GM12878 (cell line): Measurements from ENCODE around the gene CDC42EP1. TPM values are rescaled to one million over a fixed set of nuclear protein-coding genes. Genes with fewer than 3 reads are reported as not detected.

Experiments used
- ATAC-seq: fragments of 200-7000 bp; cut with Tn5 transposase; 3 replicates; pipeline ENCODE4 v1.9.1; 2020; ENCODE audit warnings: mild to moderate bottlenecking, moderate library complexity
- BruUV-seq: library from RNA; stranded (reverse); fragments of 400-500 nt; replicated peaks from 2 replicates; lab custom pipeline; 2021; lab: Mats Ljungman, UMichigan
- CTCF ChIA-PET: fragments of 300-600 bp; sonication (Branson Sonifier 250); formaldehyde crosslinking; extraction: SDS; loops from one replicate; lab custom pipeline; 2021; ENCODE audit warnings: inconsistent platforms; lab: Yijun Ruan, JAX
- POLR2A ChIA-PET: fragments of 350-600 bp; formaldehyde crosslinking; extraction: SDS; loops from one replicate; lab custom pipeline; 2021; ENCODE audit warnings: inconsistent platforms; lab: Charles Lee
- RAD21 ChIA-PET: fragments of 300-600 bp; sonication (Branson Sonifier 250); formaldehyde crosslinking; loops from one replicate; lab custom pipeline; 2023; ENCODE audit warnings: antibody characterized with exemption; ENCODE audit not compliant: unreplicated experiment; lab: Charles Lee
- SMC1A ChIA-PET: fragments of 300-600 bp; sonication (Branson Sonifier 250); formaldehyde crosslinking; loops from one replicate; lab custom pipeline; 2023; ENCODE audit not compliant: unreplicated experiment, uncharacterized antibody; lab: Charles Lee
- DNase-seq: peaks from one replicate; pipeline ENCODE4 v3.0.0-alpha.2; 2011; ENCODE audit warnings: low read depth, low spot score
- FAIRE-seq: peaks from 3 replicates; lab custom pipeline; 2011; peaks lifted over from hg19 to GRCh38; lab: Jason Lieb, UNC
- H2AFZ ChIP-seq: 2 replicates; pipeline ENCODE4 v1.6.0; 2011; ENCODE audit warnings: low read depth, low read length, control low read depth; ENCODE audit not compliant: control insufficient read depth
- H3K27ac ChIP-seq: 2 replicates; pipeline ENCODE4 v1.5.1; 2011; ENCODE audit warnings: control low read depth; ENCODE audit not compliant: control insufficient read depth, insufficient read depth
- H3K27me3 ChIP-seq, 2 experiments: replicated peaks in 1 of 2; 2 replicates each; pipeline versions ENCODE4 v1.6.0 to v1.6.1; 2011; ENCODE audit warnings: low read length in 1 of 2; ENCODE audit not compliant: control insufficient read depth in 2 of 2, insufficient read depth in 2 of 2
- H3K36me3 ChIP-seq, 2 experiments: 2 replicates each; pipeline ENCODE4 v1.5.1; 2011; ENCODE audit warnings: low read length in 1 of 2; ENCODE audit not compliant: control insufficient read depth in 2 of 2, insufficient read depth in 2 of 2
- H3K4me1 ChIP-seq: 2 replicates; pipeline ENCODE4 v1.6.1; 2011; ENCODE audit warnings: mild to moderate bottlenecking, low read length, moderate library complexity, mixed read lengths; ENCODE audit not compliant: control insufficient read depth, insufficient read depth
- H3K4me2 ChIP-seq: 2 replicates; pipeline ENCODE4 v1.6.0; 2011; ENCODE audit warnings: control low read depth; ENCODE audit not compliant: control insufficient read depth, insufficient read depth
- H3K4me3 ChIP-seq: fragments of 200-600 bp; sonication (generic); 2 replicates; pipeline ENCODE4 v1.5.1; 2016
- H3K79me2 ChIP-seq: 2 replicates; pipeline ENCODE4 v1.6.0; 2011; ENCODE audit warnings: low read length; ENCODE audit not compliant: control insufficient read depth, insufficient read depth
- H3K9ac ChIP-seq: 2 replicates; pipeline ENCODE4 v1.8.0; 2011; ENCODE audit warnings: low read length, control low read depth, mixed read lengths; ENCODE audit not compliant: control insufficient read depth, insufficient read depth
- H3K9me3 ChIP-seq: replicated peaks from 3 replicates; pipeline ENCODE4 v1.5.1; 2011; ENCODE audit warnings: mild to moderate bottlenecking, low read length; ENCODE audit not compliant: control insufficient read depth, insufficient read depth
- H4K20me1 ChIP-seq: 2 replicates; pipeline ENCODE4 v1.6.0; 2011; ENCODE audit not compliant: control insufficient read depth, insufficient read depth
- BMI1 ChIP-seq: fragments of 450-650 bp; IDR thresholded peaks from 2 replicates; pipeline ENCODE4 v1.6.1; 2016; ENCODE audit warnings: mild to moderate bottlenecking, moderate library complexity, borderline replicate concordance
- CHD2 ChIP-seq: IDR thresholded peaks from 2 replicates; pipeline ENCODE4 v1.6.1; 2011; ENCODE audit warnings: low read depth, low read length, improper control_type of control experiment, borderline replicate concordance
- RFX5 ChIP-seq: IDR thresholded peaks from 2 replicates; pipeline ENCODE4 v1.6.1; 2011; ENCODE audit warnings: low read depth, low read length, improper control_type of control experiment
- SIN3A ChIP-seq: IDR thresholded peaks from 2 replicates; pipeline ENCODE4 v1.6.1; 2012; ENCODE audit warnings: low read depth, low read length, improper control_type of control experiment
- SRF ChIP-seq, 2 experiments: IDR thresholded peaks; 2 replicates each; pipeline ENCODE4 v1.6.1; 2011; ENCODE audit warnings: low read depth in 2 of 2, low read length in 2 of 2, mild to moderate bottlenecking in 1 of 2, moderate library complexity in 1 of 2
- STAT1 ChIP-seq: fragments of 450-650 bp; conservative IDR thresholded peaks from 2 replicates; pipeline ENCODE4 v1.6.1; 2014; ENCODE audit warnings: antibody characterized with exemption, mild to moderate bottlenecking
- ZBTB11 ChIP-seq: fragments of 450-650 bp; formaldehyde crosslinking; IDR thresholded peaks from 2 replicates; pipeline ENCODE4 v1.5.0; 2022; ENCODE audit warnings: mild to moderate bottlenecking, missing genetic modification characterization
- WGBS: methylation state at CpG from one replicate; pipeline ENCODE4 v1.1.6; 2016; ENCODE audit warnings: low lambda C conversion rate; ENCODE audit not compliant: insufficient replicate concordance, insufficient coverage; ENCODE audit errors: missing lambda C conversion rate; 5-methylcytosine and 5-hydroxymethylcytosine counted together
- in situ Hi-C: fragments of 300-500 bp; cut with MboI; formaldehyde crosslinking; loops from 9 replicates; pipeline ENCODE4 v1.14.3; 2018; ENCODE audit warnings: mixed read lengths
- intact Hi-C: fragments of 100-400 bp; cut with micrococcal nuclease; formaldehyde crosslinking; loops from one replicate; pipeline ENCODE4 v1.14.2; 2022; ENCODE audit not compliant: unreplicated experiment
- polyA plus RNA-seq, 11 experiments: library from polyadenylated mRNA; depleted of rRNA in 4 of 11; unstranded in 6 of 11; stranded (reverse) in 5 of 11; fragments of >200 nt; fragmentation: Nextera tagmentation in 4 of 11; fragmentation: Illumina TruSeq in 1 of 11; extraction: Ambion mirVana in 4 of 11; extraction: Trizol in 1 of 11; gene quantifications; 1 replicate in 1 of 11; 2 replicates in 10 of 11; pipeline versions ENCODE4 v1.2.1 to v1.2.3, GENCODE V29; 2011 to 2016; ENCODE audit warnings: inconsistent platforms in 2 of 11, missing spikeins in 2 of 11, low read depth in 1 of 11
- total RNA-seq, 4 experiments: library from RNA; depleted of rRNA in 3 of 4; stranded (reverse); fragments of >200 nt in 3 of 4; fragmentation: Illumina TruSeq in 1 of 4; extraction: Trizol in 1 of 4; gene quantifications; 2 replicates each; pipeline versions ENCODE4 v1.2.1 to v1.2.3, GENCODE V29; 2013 to 2021
- TF ChIP-seq, protein P1 (sequence below): fragments of 450-650 bp; IDR thresholded peaks from 2 replicates; pipeline ENCODE4 v1.6.1; 2017; ENCODE audit warnings: low read depth, mild to moderate bottlenecking, moderate library complexity
- TF ChIP-seq, protein P2 (sequence below): fragments of 450-650 bp; IDR thresholded peaks from 2 replicates; pipeline ENCODE4 v1.6.1; 2016; ENCODE audit warnings: mild to moderate bottlenecking
- TF ChIP-seq, protein P3 (sequence below): IDR thresholded peaks from 2 replicates; pipeline ENCODE4 v1.6.1; 2012; ENCODE audit warnings: improper control_type of control experiment, low read depth, low read length; ENCODE audit not compliant: insufficient replicate concordance

CDC42EP1 gene
- total and polyA plus RNA-seq, 10 of the 15 experiments (the other 5 are each of a cell fraction or from before 2014, with no cell fraction given): 0.04 to 0.33 (median 0.09) TPM; not detected in 7

GRCh38 chr22:37535159-37535558 lies 25.1 kb upstream of the CDC42EP1 start:
- DNase-seq (no peak), FAIRE-seq (no peak), ATAC-seq (no peak)
- no peaks in the 10 kb centered on the region for H3K36me3 ChIP-seq
- H3K27ac ChIP-seq: no peak overlapping the region
- no peak overlapping the region for H3K9ac ChIP-seq
- WGBS: 95% methylated on average over 6 of the region's 6 CpGs
- POLR2A ChIA-PET: no interaction called here
- RAD21 ChIA-PET: interaction anchor here (2.7 kb wide), 1 partner anchor 32 kb away, joined by 13 read pairs; no protein-coding TSS in a partner anchor
- intact Hi-C loops (loop anchor here (5.0 to 10.0 kb wide), 3 partner anchors 147 to 400 kb away; no protein-coding TSS in a partner anchor), in situ Hi-C loops (no loop called here)
- no peaks in the 10 kb centered on the region for H3K79me2 ChIP-seq
- SMC1A ChIA-PET: no interaction called here
- H2AFZ ChIP-seq: no peak overlapping the region
- no TSS peak for BruUV-seq
- H3K9me3 ChIP-seq: no peaks in the 10 kb centered on the region
- peaks cover 16% of the 10 kb centered on the region for H3K4me1 ChIP-seq
- no peak overlapping the region for H3K4me2 ChIP-seq
- no peaks in the 10 kb centered on the region for H3K27me3 ChIP-seq
- H3K4me3 ChIP-seq: no peak overlapping the region
- CTCF ChIA-PET: interaction anchor here (2.6 to 2.9 kb wide), 2 partner anchors 32 to 57 kb away, joined by 12 to 20 read pairs; no protein-coding TSS in a partner anchor
- no peaks in the 10 kb centered on the region for H4K20me1 ChIP-seq
- no peak for TF ChIP-seq SIN3A
- TF ChIP-seq STAT1: no peak
- TF ChIP-seq BMI1: no peak
- no peak for TF ChIP-seq RFX5
- TF ChIP-seq, protein P1, sequence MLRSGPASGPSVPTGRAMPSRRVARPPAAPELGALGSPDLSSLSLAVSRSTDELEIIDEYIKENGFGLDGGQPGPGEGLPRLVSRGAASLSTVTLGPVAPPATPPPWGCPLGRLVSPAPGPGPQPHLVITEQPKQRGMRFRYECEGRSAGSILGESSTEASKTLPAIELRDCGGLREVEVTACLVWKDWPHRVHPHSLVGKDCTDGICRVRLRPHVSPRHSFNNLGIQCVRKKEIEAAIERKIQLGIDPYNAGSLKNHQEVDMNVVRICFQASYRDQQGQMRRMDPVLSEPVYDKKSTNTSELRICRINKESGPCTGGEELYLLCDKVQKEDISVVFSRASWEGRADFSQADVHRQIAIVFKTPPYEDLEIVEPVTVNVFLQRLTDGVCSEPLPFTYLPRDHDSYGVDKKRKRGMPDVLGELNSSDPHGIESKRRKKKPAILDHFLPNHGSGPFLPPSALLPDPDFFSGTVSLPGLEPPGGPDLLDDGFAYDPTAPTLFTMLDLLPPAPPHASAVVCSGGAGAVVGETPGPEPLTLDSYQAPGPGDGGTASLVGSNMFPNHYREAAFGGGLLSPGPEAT: no peak
- TF ChIP-seq CHD2: no peak
- no peak for TF ChIP-seq SRF (IDR thresholded peaks at IDR 0.05; ENCODE audit: low read depth in 2 of 2, low read length in 2 of 2)
- no peak for TF ChIP-seq ZBTB11 (CRISPR knock-in tag)
- TF ChIP-seq, protein P2, sequence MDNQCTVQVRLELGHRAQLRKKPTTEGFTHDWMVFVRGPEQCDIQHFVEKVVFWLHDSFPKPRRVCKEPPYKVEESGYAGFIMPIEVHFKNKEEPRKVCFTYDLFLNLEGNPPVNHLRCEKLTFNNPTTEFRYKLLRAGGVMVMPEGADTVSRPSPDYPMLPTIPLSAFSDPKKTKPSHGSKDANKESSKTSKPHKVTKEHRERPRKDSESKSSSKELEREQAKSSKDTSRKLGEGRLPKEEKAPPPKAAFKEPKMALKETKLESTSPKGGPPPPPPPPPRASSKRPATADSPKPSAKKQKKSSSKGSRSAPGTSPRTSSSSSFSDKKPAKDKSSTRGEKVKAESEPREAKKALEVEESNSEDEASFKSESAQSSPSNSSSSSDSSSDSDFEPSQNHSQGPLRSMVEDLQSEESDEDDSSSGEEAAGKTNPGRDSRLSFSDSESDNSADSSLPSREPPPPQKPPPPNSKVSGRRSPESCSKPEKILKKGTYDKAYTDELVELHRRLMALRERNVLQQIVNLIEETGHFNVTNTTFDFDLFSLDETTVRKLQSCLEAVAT: no peak
- TF ChIP-seq, protein P3, sequence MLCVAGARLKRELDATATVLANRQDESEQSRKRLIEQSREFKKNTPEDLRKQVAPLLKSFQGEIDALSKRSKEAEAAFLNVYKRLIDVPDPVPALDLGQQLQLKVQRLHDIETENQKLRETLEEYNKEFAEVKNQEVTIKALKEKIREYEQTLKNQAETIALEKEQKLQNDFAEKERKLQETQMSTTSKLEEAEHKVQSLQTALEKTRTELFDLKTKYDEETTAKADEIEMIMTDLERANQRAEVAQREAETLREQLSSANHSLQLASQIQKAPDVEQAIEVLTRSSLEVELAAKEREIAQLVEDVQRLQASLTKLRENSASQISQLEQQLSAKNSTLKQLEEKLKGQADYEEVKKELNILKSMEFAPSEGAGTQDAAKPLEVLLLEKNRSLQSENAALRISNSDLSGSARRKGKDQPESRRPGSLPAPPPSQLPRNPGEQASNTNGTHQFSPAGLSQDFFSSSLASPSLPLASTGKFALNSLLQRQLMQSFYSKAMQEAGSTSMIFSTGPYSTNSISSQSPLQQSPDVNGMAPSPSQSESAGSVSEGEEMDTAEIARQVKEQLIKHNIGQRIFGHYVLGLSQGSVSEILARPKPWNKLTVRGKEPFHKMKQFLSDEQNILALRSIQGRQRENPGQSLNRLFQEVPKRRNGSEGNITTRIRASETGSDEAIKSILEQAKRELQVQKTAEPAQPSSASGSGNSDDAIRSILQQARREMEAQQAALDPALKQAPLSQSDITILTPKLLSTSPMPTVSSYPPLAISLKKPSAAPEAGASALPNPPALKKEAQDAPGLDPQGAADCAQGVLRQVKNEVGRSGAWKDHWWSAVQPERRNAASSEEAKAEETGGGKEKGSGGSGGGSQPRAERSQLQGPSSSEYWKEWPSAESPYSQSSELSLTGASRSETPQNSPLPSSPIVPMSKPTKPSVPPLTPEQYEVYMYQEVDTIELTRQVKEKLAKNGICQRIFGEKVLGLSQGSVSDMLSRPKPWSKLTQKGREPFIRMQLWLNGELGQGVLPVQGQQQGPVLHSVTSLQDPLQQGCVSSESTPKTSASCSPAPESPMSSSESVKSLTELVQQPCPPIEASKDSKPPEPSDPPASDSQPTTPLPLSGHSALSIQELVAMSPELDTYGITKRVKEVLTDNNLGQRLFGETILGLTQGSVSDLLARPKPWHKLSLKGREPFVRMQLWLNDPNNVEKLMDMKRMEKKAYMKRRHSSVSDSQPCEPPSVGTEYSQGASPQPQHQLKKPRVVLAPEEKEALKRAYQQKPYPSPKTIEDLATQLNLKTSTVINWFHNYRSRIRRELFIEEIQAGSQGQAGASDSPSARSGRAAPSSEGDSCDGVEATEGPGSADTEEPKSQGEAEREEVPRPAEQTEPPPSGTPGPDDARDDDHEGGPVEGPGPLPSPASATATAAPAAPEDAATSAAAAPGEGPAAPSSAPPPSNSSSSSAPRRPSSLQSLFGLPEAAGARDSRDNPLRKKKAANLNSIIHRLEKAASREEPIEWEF: no peak
